GM12891 (cell line): ENCODE measurements around the gene GPR107.

Experiments
- DNase-seq: peaks from one replicate; pipeline ENCODE4 v3.0.0; 2011; ENCODE audit warnings: low spot score; ENCODE audit not compliant: insufficient read length
- FAIRE-seq: peaks from 2 replicates; lab custom pipeline; 2011; peaks lifted over from hg19 to GRCh38; lab: Jason Lieb, UNC
- PAX5 ChIP-seq: IDR thresholded peaks from 2 replicates; pipeline ENCODE4 v1.6.1; 2011; ENCODE audit warnings: low read length, moderate library complexity, mild to moderate bottlenecking; ENCODE audit not compliant: insufficient read depth, severe bottlenecking
- POLR2A ChIP-seq: IDR thresholded peaks from 2 replicates; pipeline ENCODE4 v1.6.1; 2011; ENCODE audit warnings: low read depth, low read length, control low read depth
- POLR2AphosphoS5 ChIP-seq: IDR thresholded peaks from 2 replicates; pipeline ENCODE4 v1.6.1; 2011; ENCODE audit warnings: low read depth, low read length, control low read depth
- POU2F2 ChIP-seq: IDR thresholded peaks from 2 replicates; pipeline ENCODE4 v1.6.1; 2011; ENCODE audit warnings: low read depth, mild to moderate bottlenecking, control low read depth, low read length, moderate library complexity
- SPI1 ChIP-seq: IDR thresholded peaks from 2 replicates; pipeline ENCODE4 v1.6.1; 2011; ENCODE audit warnings: low read depth, low read length, control low read depth
- TAF1 ChIP-seq: IDR thresholded peaks from 2 replicates; pipeline ENCODE4 v1.6.1; 2011; ENCODE audit warnings: low read depth, low read length, control low read depth

The GPR107 gene

DNA sequence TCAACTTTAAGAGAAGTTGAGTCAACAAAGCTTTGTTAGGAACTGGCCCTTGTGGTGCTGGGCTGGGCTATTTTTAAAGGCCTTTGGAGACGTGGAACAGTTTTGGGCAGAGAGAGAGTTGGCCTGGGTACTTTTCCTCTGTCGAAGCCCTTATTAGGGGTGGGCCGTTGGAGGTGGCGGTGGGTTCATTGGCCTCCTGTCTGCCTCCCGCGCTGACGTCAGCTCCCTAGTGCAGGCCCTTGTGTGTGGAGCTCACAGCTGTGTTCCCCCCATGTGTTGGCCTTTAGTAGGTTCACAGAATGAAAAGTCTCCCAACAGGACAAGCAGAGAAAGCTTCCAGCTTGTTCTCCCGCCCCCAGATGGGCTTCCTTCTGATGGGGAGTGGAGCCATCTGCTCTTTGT lies 121.2 kb downstream of the GPR107 start:
- FAIRE-seq (no peak), DNase-seq (no peak)
- TF ChIP-seq TAF1 (no peak), PAX5 (no peak), POLR2AphosphoS5 (no peak), SPI1 (no peak), POU2F2 (no peak), POLR2A (no peak)

DNA sequence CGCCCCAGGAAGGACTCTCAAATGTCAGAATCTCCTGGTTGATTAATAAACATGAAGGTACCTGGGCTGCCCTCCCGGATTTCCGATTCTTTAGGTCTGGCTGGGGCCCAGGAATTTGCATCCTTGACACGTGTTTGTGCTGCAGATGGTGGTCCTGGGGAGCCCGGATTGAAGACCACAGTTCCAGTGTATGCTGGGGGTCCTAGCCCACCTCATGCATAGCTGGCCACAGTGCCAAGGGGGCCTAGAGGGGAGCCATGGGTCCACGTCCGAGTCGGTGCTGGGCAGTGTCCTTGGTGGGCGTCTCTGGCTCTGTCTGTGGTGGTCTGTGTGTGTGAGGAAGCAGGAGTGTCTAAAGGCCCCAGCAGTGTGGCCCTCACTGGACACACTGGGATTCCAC lies 121.6 kb downstream of the GPR107 start:
- DNase-seq (no peak), FAIRE-seq (no peak)
- TF ChIP-seq POLR2A (no peak), PAX5 (no peak), SPI1 (no peak), POLR2AphosphoS5 (no peak)

DNA sequence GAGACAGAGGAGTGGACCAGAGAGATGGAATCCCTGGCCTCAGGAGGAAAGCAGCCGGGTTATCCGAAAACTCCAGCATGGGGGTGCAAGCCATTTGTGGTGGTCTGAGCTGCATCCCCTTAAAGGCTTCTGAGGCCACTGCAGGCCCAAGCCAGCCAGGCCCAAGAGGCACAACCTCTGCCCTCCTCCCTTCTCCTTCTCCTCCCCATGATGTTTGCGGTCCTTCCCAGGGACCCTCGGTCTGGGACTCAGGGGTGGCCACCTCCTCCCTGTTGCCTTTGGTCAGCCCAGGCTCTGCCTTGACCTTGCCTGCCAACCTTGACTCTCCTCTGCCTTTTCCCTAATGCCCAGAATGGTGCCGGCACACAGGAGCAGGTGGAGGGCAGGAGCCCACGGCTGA lies 123.1 kb downstream of the GPR107 start:
- no peak for FAIRE-seq
- no peak for TF ChIP-seq SPI1
- no peak for TF ChIP-seq PAX5
- TF ChIP-seq POU2F2: no peak
- TF ChIP-seq POLR2AphosphoS5: no peak
- no peak for TF ChIP-seq POLR2A
- TF ChIP-seq TAF1: no peak

GRCh38 chr9:130177898-130178805 lies 124.4 kb downstream of the GPR107 start:
- no peak for TF ChIP-seq TAF1
- no peak for TF ChIP-seq PAX5
- TF ChIP-seq POU2F2: no peak
- no peak for TF ChIP-seq SPI1
- TF ChIP-seq POLR2AphosphoS5: no peak
- TF ChIP-seq POLR2A: no peak

More for the DNA sequence above, 123.1 kb downstream of the GPR107 start:
- no peak for DNase-seq

DNA sequence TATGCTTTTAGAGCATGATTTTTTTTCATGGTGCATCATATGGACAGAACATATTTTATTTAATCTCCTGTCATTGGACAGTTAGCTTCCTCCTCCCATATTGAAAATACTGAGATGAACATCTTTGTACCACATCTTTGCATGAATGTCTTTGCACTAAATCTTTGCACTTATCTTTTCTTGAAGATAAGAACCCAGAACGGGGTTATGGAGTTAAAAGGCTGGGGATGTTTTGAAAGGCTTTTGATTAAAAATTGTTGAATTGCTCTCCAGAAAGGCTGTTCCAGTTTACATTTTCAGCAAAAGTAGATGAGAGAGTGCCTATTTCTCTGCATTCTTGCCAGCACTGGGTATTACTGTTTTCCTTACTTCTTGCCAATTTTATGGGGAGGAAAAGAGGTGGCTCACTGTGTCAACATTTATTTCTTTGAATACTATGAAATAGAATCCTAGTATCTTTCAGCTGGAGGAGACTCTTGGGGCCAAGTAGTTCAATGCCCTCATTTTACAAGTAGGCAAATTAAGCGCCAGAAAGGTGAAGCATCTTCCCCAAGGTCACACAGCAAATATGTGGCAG lies 125.7 kb downstream of the GPR107 start:
- DNase-seq: no peak
- no peak for TF ChIP-seq PAX5
- TF ChIP-seq TAF1: no peak
- no peak for TF ChIP-seq SPI1
- no peak for TF ChIP-seq POU2F2
- no peak for TF ChIP-seq POLR2A
- no peak for TF ChIP-seq POLR2AphosphoS5
- no peak for FAIRE-seq

More at GRCh38 chr9:130177898-130178805, 124.4 kb downstream of the GPR107 start:
- DNase-seq (no peak), FAIRE-seq (no peak)

- no peak for DNase-seq
- TF ChIP-seq POU2F2: no peak
- no peak for TF ChIP-seq POLR2AphosphoS5
- no peak for FAIRE-seq
Observed at GRCh38 chr9:130180516-130180915, 126.8 kb downstream of the GPR107 start.

DNA sequence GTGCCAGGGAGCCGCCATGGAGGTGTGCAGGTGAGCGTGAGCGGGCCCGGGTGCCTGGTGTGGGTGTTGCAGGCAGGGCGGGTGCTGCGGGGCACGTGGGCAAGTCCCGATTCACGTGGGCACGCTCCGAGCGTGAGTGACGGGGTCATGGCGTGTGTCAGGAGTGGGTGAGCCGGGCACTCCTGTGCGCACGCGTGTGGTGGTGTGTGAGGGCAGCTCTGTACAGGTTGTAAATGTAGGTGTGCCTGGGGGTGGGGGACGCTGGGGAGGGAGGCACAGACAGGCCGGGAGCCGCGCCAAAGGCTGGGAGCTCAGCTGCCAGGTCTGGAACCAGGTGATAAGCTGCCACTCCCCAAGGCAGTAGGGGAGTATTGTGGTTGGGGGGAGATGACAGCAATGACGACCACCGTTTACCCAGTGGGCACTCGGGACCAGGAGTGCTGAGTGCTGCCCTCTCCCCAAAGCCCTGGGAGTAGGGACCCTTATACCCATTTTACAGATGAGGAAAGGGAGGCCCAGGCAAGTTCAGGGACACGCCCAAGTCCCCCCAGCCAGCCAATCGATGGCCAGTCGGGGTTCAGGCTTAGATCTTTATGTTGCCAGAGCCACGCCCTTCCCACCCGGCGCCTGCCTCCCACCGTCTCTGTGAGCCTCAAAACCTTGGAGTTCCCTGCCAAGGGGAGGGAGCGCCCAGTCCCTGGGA lies 128.1 kb downstream of the GPR107 start:
- DNase-seq (no peak), FAIRE-seq (no peak)
- TF ChIP-seq TAF1 (no peak), POLR2A (no peak), POLR2AphosphoS5 (no peak), POU2F2 (no peak), PAX5 (no peak), SPI1 (no peak)

GRCh38 chr9:130182381-130182909 lies 128.7 kb downstream of the GPR107 start:
- FAIRE-seq (no peak), DNase-seq (no peak)
- TF ChIP-seq POLR2AphosphoS5 (no peak), PAX5 (no peak), POLR2A (no peak), POU2F2 (no peak), SPI1 (no peak), TAF1 (no peak)

DNA sequence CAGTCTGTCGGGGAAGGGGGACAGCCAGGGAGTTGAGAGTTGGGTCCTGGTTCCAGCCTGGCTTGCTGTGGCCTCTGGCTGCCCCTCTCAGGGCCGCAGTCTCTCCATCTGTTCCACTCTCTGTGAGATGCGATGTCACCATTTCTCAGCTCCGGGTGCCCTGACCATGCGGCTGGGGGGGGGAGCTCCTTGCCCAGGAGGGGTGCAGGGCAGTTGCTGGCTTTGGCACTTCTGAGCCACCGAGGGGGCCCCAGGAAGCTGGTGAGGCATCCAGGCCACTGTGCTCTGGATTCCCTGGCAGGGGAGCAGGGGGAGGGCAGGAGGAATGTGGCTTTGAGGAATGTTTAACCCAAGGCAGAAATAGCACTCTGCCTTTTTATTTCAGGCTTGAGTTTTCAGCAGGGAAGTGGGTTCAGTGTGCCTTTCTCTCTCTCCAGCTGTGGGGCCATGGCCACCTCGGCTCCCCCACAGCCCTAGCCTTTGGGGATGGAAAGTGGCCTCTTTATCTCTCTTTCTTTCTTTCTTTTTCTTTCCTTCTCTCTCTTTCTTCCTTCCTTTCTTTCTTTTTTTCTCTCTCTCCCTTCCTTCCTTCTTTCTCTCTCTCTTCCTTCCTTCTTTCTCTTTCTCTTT lies 129.5 kb downstream of the GPR107 start:
- TF ChIP-seq POLR2AphosphoS5 (no peak), SPI1 (no peak), PAX5 (no peak), POLR2A (no peak), TAF1 (no peak), POU2F2 (no peak)
- no peak for FAIRE-seq
- no peak for DNase-seq
